H9 (cell line): Measurements from ENCODE around the gene POU3F4. TPM values are rescaled to one million over a fixed set of nuclear protein-coding genes. Genes with fewer than 3 reads are reported as not detected.

Source experiments
- DNase-seq: peaks from one replicate; pipeline ENCODE4 v3.0.0-alpha.2; 2017
- H2AFZ ChIP-seq: one replicate; pipeline ENCODE4 v1.6.1; 2013; ENCODE audit warnings: mild to moderate bottlenecking, low read length, control low read depth, moderate library complexity
- H2AK5ac ChIP-seq: 2 replicates; pipeline ENCODE4 v1.6.1; 2013; ENCODE audit warnings: low read length, control low read depth, mixed read lengths; ENCODE audit not compliant: insufficient read length
- H2BK120ac ChIP-seq: one replicate; pipeline ENCODE4 v1.6.1; 2013; ENCODE audit warnings: low read depth, mild to moderate bottlenecking, low read length, control low read depth, inconsistent platforms; ENCODE audit not compliant: poor library complexity, severe bottlenecking
- H2BK12ac ChIP-seq: 2 replicates; pipeline ENCODE4 v1.6.1; 2013; ENCODE audit warnings: low read length, control low read depth, mixed read lengths, low read depth; ENCODE audit not compliant: insufficient read length
- H2BK15ac ChIP-seq: 2 replicates; pipeline ENCODE4 v1.6.1; 2013; ENCODE audit warnings: low read depth, low read length, control low read depth
- H2BK20ac ChIP-seq: one replicate; pipeline ENCODE4 v1.6.1; 2013; ENCODE audit warnings: low read depth, mild to moderate bottlenecking, low read length, control low read depth, inconsistent platforms; ENCODE audit not compliant: poor library complexity, severe bottlenecking
- H2BK5ac ChIP-seq: 2 replicates; pipeline ENCODE4 v1.6.1; 2013; ENCODE audit warnings: low read length, control low read depth, mixed read lengths; ENCODE audit not compliant: insufficient read length
- H3K14ac ChIP-seq: 2 replicates; pipeline ENCODE4 v1.6.1; 2013; ENCODE audit warnings: low read length, control low read depth; ENCODE audit not compliant: insufficient read depth
- H3K18ac ChIP-seq: 2 replicates; pipeline ENCODE4 v1.6.1; 2013; ENCODE audit warnings: low read depth, mild to moderate bottlenecking, mixed read lengths, low read length, control low read depth; ENCODE audit not compliant: insufficient read length
- H3K23ac ChIP-seq: 2 replicates; pipeline ENCODE4 v1.6.1; 2013; ENCODE audit warnings: low read length, control low read depth, mixed read lengths, low read depth; ENCODE audit not compliant: insufficient read length
- H3K23me2 ChIP-seq: 2 replicates; pipeline ENCODE4 v1.6.1; 2013; ENCODE audit warnings: low read depth, mild to moderate bottlenecking, mixed read lengths, low read length, control low read depth; ENCODE audit not compliant: insufficient read length, poor library complexity, severe bottlenecking
- H3K27ac ChIP-seq: 2 replicates; pipeline ENCODE4 v1.5.1; 2013; ENCODE audit warnings: low read length, control low read depth, mixed read lengths, low read depth; ENCODE audit not compliant: insufficient read length
- H3K27me3 ChIP-seq: 2 replicates; pipeline ENCODE4 v1.6.1; 2013; ENCODE audit warnings: low read length, control low read depth, inconsistent platforms; ENCODE audit not compliant: insufficient read depth
- H3K4ac ChIP-seq: 2 replicates; pipeline ENCODE4 v1.6.1; 2013; ENCODE audit warnings: low read depth, mild to moderate bottlenecking, control low read depth, inconsistent platforms, low read length, moderate library complexity
- H3K4me1 ChIP-seq: 2 replicates; pipeline ENCODE4 v1.6.1; 2013; ENCODE audit warnings: low read length, control low read depth, inconsistent platforms; ENCODE audit not compliant: insufficient read depth
- H3K4me2 ChIP-seq: 2 replicates; pipeline ENCODE4 v1.6.1; 2013; ENCODE audit warnings: low read length, control low read depth, mixed read lengths; ENCODE audit not compliant: insufficient read length, insufficient read depth
- H3K56ac ChIP-seq: 2 replicates; pipeline ENCODE4 v1.6.1; 2013; ENCODE audit warnings: low read depth, mild to moderate bottlenecking, mixed read lengths, low read length, control low read depth; ENCODE audit not compliant: insufficient read length
- H3K79me1 ChIP-seq: 2 replicates; pipeline ENCODE4 v1.6.1; 2013; ENCODE audit warnings: low read depth, mild to moderate bottlenecking, moderate library complexity, low read length, control low read depth, inconsistent platforms; ENCODE audit not compliant: insufficient read depth, poor library complexity, severe bottlenecking
- H3K79me2 ChIP-seq: 2 replicates; pipeline ENCODE4 v1.6.1; 2013; ENCODE audit warnings: low read length, control low read depth, inconsistent platforms; ENCODE audit not compliant: insufficient read depth
- H3K9ac ChIP-seq: 2 replicates; pipeline ENCODE4 v1.6.1; 2013; ENCODE audit warnings: low read length, control low read depth, mixed read lengths; ENCODE audit not compliant: insufficient read length; ENCODE audit errors: extremely low read depth
- H3K9me3 ChIP-seq: one replicate; pipeline ENCODE4 v1.6.1; 2013; ENCODE audit warnings: low read depth, low read length, inconsistent platforms; ENCODE audit not compliant: control insufficient read depth
- H3T11ph ChIP-seq: one replicate; pipeline ENCODE4 v1.6.1; 2013; ENCODE audit warnings: mild to moderate bottlenecking, low read length, control low read depth, inconsistent platforms
- H4K20me1 ChIP-seq: one replicate; pipeline ENCODE4 v1.6.1; 2013; ENCODE audit not compliant: control insufficient read depth, insufficient read length, insufficient read depth
- H4K5ac ChIP-seq: 2 replicates; pipeline ENCODE4 v1.6.1; 2013; ENCODE audit warnings: low read depth, mild to moderate bottlenecking, mixed read lengths, low read length, control low read depth; ENCODE audit not compliant: insufficient read length
- H4K8ac ChIP-seq: replicated peaks from 2 replicates; pipeline ENCODE4 v1.6.1; 2013; ENCODE audit warnings: low read length, control low read depth, mixed read lengths, low read depth; ENCODE audit not compliant: insufficient read length
- H4K91ac ChIP-seq: 2 replicates; pipeline ENCODE4 v1.6.1; 2013; ENCODE audit warnings: low read depth, mild to moderate bottlenecking, moderate library complexity, mixed read lengths, low read length, control low read depth; ENCODE audit not compliant: insufficient read length
- H3K27ac Mint-ChIP-seq, 3 experiments: 2 replicates in 2 of 3; 3 replicates in 1 of 3; pipeline ENCODE4 v1.8.0; 2020 to 2021; ENCODE audit warnings: mixed read lengths in 3 of 3, mild to moderate bottlenecking in 1 of 3, moderate library complexity in 1 of 3
- H3K27me3 Mint-ChIP-seq: 2 replicates; pipeline ENCODE4 v1.8.0; 2021; ENCODE audit warnings: low read depth, mild to moderate bottlenecking, moderate library complexity, mixed read lengths
- H3K36me3 Mint-ChIP-seq, 3 experiments: 2 replicates in 2 of 3; 3 replicates in 1 of 3; pipeline ENCODE4 v1.8.0; 2020 to 2021; ENCODE audit warnings: low read depth in 3 of 3, mixed read lengths in 3 of 3; ENCODE audit not compliant: insufficient read depth in 1 of 3
- H3K4me1 Mint-ChIP-seq, 2 experiments: 2 replicates each; pipeline ENCODE4 v1.8.0; 2020; ENCODE audit warnings: mixed read lengths in 2 of 2
- H3K4me3 Mint-ChIP-seq, 2 experiments: 2 replicates in 1 of 2; 3 replicates in 1 of 2; pipeline ENCODE4 v1.8.0; 2020 to 2021; ENCODE audit warnings: mild to moderate bottlenecking in 2 of 2, mixed read lengths in 2 of 2, moderate library complexity in 1 of 2
- H3K9me3 Mint-ChIP-seq, 2 experiments: 2 replicates in 1 of 2; 3 replicates in 1 of 2; pipeline ENCODE4 v1.8.0; 2020; ENCODE audit warnings: mild to moderate bottlenecking in 2 of 2, mixed read lengths in 2 of 2, moderate library complexity in 1 of 2
- CTCF ChIP-seq: fragments of 200-600 bp; sonication (generic); conservative IDR thresholded peaks from 3 replicates; pipeline ENCODE4 v1.8.0; 2021; ENCODE audit warnings: antibody characterized with exemption, mild to moderate bottlenecking
- total RNA-seq: library from RNA; stranded (reverse); gene quantifications from 2 replicates; pipeline ENCODE4 v1.2.1, GENCODE V29; 2021

The POU3F4 gene
- total RNA-seq, 1 experiment from 2014 or later = 0.35 TPM

GRCh38 chrX:83469551-83469950, 38.5 kb upstream of the POU3F4 start:
- Histone ChIP-seq H4K20me1 (no peaks in the 10 kb centered on the region), H3K14ac (no peak overlapping the region), H3K18ac (no peak overlapping the region), H4K8ac (no peak overlapping the region), H3K27me3 (no peaks in the 10 kb centered on the region), H4K5ac (no peak overlapping the region), H3K4me2 (no peak overlapping the region), H3K23me2 (no peaks in the 10 kb centered on the region), H3K9ac (no peak overlapping the region), H3K4ac (no peak overlapping the region), H2BK12ac (no peak overlapping the region), H3K79me2 (no peaks in the 10 kb centered on the region), H2AFZ (no peak overlapping the region), H2BK120ac (no peak overlapping the region), H3K79me1 (no peaks in the 10 kb centered on the region), H2BK5ac (no peak overlapping the region), H2BK20ac (no peak overlapping the region), H3T11ph (no peak overlapping the region), H3K23ac (no peak overlapping the region), H2AK5ac (no peak overlapping the region), H3K56ac (no peak overlapping the region), H3K4me1 (no peaks in the 10 kb centered on the region), H3K27ac (no peak overlapping the region), H2BK15ac (no peak overlapping the region), H4K91ac (no peak overlapping the region), H3K9me3 (peaks cover 9% of the 10 kb centered on the region)
- DNase-seq = peak; percentile 38
- Mint-ChIP-seq H3K9me3 (peaks cover 65 to 76% of the 10 kb centered on the region in 2 experiments), H3K27me3 (no peaks in the 10 kb centered on the region; the same call in 1 of the 2 replicates), H3K4me1 (no peaks in the 10 kb centered on the region), H3K27ac (no peak overlapping the region), H3K4me3 (no peak overlapping the region), H3K36me3 (peaks cover 0 to 6% (median 1%) of the 10 kb centered on the region in 3 experiments; a peak in 2 of 7 replicates)
- peak; percentile 65 for TF ChIP-seq CTCF
